Hepatocyte (in vitro differentiated cells): ENCODE data around the gene TRIM3.

Source experiments
- EZH2 ChIP-seq: fragments of 200-600 bp; sonication (generic); IDR thresholded peaks from 2 replicates; pipeline ENCODE4 v1.6.1; 2016; ENCODE audit warnings: antibody characterized with exemption, mild to moderate bottlenecking, borderline replicate concordance
- EZH2phosphoT487 ChIP-seq: fragments of 200-600 bp; sonication (generic); IDR thresholded peaks from one replicate; pipeline ENCODE4 v1.6.1; 2018; ENCODE audit warnings: antibody characterized with exemption, mild to moderate bottlenecking, low read depth, moderate library complexity; ENCODE audit not compliant: unreplicated experiment, severe bottlenecking
- TF ChIP-seq, protein P1 (sequence below): fragments of 200-600 bp; sonication (generic); IDR thresholded peaks from 2 replicates; pipeline ENCODE4 v1.5.1; 2016; ENCODE audit warnings: antibody characterized with exemption, mild to moderate bottlenecking; ENCODE audit not compliant: poor library complexity

DNA sequence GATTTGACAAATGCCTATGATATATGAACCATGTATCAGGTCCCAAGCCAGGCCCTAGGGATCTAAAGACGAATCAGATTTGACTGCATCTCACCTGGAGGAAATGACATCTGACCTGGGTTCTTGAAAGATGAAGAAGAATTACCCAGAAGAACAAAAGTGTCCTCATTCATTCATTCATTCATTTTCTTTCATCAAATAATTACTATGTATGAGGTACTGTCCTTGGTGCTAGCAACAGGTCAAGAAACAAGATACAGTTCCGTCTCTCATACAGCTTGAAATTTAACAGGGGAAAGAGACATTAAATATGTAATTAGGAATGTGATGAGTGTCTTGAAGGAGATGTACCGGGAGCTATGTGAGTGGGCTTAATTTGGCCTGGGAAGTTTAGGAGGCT lies 53.1 kb downstream of the TRIM3 start:
- TF ChIP-seq, protein P1, sequence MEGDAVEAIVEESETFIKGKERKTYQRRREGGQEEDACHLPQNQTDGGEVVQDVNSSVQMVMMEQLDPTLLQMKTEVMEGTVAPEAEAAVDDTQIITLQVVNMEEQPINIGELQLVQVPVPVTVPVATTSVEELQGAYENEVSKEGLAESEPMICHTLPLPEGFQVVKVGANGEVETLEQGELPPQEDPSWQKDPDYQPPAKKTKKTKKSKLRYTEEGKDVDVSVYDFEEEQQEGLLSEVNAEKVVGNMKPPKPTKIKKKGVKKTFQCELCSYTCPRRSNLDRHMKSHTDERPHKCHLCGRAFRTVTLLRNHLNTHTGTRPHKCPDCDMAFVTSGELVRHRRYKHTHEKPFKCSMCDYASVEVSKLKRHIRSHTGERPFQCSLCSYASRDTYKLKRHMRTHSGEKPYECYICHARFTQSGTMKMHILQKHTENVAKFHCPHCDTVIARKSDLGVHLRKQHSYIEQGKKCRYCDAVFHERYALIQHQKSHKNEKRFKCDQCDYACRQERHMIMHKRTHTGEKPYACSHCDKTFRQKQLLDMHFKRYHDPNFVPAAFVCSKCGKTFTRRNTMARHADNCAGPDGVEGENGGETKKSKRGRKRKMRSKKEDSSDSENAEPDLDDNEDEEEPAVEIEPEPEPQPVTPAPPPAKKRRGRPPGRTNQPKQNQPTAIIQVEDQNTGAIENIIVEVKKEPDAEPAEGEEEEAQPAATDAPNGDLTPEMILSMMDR: no peak
- TF ChIP-seq EZH2 (no peak), EZH2phosphoT487 (no peak)
